ENCODE results near the gene PRIM2.

DNA sequence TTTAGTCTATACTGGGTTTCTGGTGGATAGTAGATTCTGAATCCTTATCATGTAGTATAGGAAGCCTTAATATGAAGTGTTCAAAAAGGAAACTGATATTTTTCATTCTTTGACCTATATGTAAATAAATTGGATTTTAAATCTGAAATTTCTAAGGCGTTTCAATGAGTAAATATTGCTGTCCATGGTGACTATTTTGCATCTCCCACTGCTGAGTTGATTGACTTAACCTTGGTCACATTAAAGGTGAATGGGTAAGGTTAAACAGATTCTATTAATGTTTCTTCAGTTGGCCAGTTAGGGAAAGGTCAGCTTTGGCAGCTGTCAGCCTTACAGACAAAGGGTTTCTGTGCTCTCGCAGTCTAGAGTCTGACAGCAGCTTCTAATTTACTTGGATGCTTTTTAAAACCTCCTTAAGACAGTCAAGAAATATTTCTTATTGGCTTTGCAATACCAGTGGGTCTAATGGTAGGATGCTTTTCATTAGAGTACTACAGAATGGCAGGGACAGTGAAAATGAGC, 24.8 kb downstream of the PRIM2 start:
- no peak for TF ChIP-seq EZH2 (IDR thresholded peaks at IDR 0.05)
- TF ChIP-seq, protein P1, sequence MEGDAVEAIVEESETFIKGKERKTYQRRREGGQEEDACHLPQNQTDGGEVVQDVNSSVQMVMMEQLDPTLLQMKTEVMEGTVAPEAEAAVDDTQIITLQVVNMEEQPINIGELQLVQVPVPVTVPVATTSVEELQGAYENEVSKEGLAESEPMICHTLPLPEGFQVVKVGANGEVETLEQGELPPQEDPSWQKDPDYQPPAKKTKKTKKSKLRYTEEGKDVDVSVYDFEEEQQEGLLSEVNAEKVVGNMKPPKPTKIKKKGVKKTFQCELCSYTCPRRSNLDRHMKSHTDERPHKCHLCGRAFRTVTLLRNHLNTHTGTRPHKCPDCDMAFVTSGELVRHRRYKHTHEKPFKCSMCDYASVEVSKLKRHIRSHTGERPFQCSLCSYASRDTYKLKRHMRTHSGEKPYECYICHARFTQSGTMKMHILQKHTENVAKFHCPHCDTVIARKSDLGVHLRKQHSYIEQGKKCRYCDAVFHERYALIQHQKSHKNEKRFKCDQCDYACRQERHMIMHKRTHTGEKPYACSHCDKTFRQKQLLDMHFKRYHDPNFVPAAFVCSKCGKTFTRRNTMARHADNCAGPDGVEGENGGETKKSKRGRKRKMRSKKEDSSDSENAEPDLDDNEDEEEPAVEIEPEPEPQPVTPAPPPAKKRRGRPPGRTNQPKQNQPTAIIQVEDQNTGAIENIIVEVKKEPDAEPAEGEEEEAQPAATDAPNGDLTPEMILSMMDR (IDR thresholded peaks at IDR 0.05 in 2 of 3, conservative IDR thresholded peaks at IDR 0.05 in 1 of 3; ENCODE audit: borderline replicate concordance in 1 of 3, insufficient read depth in 1 of 3, low read depth in 2 of 3, low read length in 2 of 3): no peak
- TF ChIP-seq ELF1 (IDR thresholded peaks at IDR 0.05; ENCODE audit: borderline replicate concordance, low read depth): no peak
- TF ChIP-seq, protein P2, sequence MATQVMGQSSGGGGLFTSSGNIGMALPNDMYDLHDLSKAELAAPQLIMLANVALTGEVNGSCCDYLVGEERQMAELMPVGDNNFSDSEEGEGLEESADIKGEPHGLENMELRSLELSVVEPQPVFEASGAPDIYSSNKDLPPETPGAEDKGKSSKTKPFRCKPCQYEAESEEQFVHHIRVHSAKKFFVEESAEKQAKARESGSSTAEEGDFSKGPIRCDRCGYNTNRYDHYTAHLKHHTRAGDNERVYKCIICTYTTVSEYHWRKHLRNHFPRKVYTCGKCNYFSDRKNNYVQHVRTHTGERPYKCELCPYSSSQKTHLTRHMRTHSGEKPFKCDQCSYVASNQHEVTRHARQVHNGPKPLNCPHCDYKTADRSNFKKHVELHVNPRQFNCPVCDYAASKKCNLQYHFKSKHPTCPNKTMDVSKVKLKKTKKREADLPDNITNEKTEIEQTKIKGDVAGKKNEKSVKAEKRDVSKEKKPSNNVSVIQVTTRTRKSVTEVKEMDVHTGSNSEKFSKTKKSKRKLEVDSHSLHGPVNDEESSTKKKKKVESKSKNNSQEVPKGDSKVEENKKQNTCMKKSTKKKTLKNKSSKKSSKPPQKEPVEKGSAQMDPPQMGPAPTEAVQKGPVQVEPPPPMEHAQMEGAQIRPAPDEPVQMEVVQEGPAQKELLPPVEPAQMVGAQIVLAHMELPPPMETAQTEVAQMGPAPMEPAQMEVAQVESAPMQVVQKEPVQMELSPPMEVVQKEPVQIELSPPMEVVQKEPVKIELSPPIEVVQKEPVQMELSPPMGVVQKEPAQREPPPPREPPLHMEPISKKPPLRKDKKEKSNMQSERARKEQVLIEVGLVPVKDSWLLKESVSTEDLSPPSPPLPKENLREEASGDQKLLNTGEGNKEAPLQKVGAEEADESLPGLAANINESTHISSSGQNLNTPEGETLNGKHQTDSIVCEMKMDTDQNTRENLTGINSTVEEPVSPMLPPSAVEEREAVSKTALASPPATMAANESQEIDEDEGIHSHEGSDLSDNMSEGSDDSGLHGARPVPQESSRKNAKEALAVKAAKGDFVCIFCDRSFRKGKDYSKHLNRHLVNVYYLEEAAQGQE (IDR thresholded peaks at IDR 0.05; ENCODE audit: low read depth): no peak
- no peak for TF ChIP-seq EGR1 (IDR thresholded peaks at IDR 0.05; ENCODE audit: low read depth)
- no peak for TF ChIP-seq RAD21 (IDR thresholded peaks at IDR 0.05; ENCODE audit: low read depth)
- no peak for TF ChIP-seq YY1 (IDR thresholded peaks at IDR 0.05; ENCODE audit: extremely low read depth, insufficient replicate concordance, low read depth, low read length)
- no peak for TF ChIP-seq POLR2A (IDR thresholded peaks at IDR 0.05; ENCODE audit: borderline replicate concordance, extremely low read depth, insufficient read depth, insufficient read length)
- TF ChIP-seq CEBPB (IDR thresholded peaks at IDR 0.05; ENCODE audit: low read depth): no peak
- no peak for TF ChIP-seq CBX3 (IDR thresholded peaks at IDR 0.05; ENCODE audit: low read depth)
- TF ChIP-seq SIN3A (IDR thresholded peaks at IDR 0.05; ENCODE audit: low read depth): no peak
- TF ChIP-seq SP1 (IDR thresholded peaks at IDR 0.05; ENCODE audit: low read depth): no peak
- TF ChIP-seq EZH2phosphoT487 (IDR thresholded peaks at IDR 0.05; ENCODE audit: borderline replicate concordance): no peak
- no peak for TF ChIP-seq FOSL1 (IDR thresholded peaks at IDR 0.05; ENCODE audit: low read depth)

Data from HCT116 (cell line).